ENCODE data around the gene JUN.

DNA sequence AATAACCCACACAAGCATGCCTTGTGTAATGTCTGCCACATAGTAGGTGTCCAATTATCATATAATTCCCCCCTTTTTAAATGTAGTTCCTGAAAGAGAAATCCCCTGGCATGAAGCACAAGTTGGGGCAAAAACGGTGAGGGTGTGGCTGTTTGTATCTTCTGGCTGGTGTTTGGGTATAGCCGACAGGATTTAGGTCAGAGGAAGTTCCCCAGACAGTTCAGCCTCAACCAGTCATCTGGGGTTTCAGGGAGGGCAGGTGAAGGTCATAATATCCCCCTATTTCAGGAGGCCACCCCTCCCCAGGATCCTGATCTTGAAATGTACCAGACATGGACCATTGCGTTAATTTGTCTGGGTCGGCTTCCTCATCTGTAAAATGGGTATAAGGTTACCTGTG lies 29.1 kb upstream of the JUN start:
- TF ChIP-seq CTCF (IDR thresholded peaks at IDR 0.05) (no peak), MAX (CRISPR knock-in tag; IDR thresholded peaks at IDR 0.05) (no peak), IRF2 (CRISPR knock-in tag; IDR thresholded peaks at IDR 0.05; ENCODE audit: borderline replicate concordance, low read depth) (no peak), NFYB (CRISPR knock-in tag; conservative IDR thresholded peaks at IDR 0.05; ENCODE audit: low read depth) (no peak), TEAD4 (CRISPR knock-in tag; IDR thresholded peaks at IDR 0.05) (no peak), RELA (CRISPR knock-in tag; IDR thresholded peaks at IDR 0.05; ENCODE audit: borderline replicate concordance) (no peak), KAT7 (CRISPR knock-in tag; IDR thresholded peaks at IDR 0.05; ENCODE audit: borderline replicate concordance) (no peak), ATF2 (CRISPR knock-in tag; IDR thresholded peaks at IDR 0.05; ENCODE audit: borderline replicate concordance, low read depth) (no peak), SMAD4 (CRISPR knock-in tag; IDR thresholded peaks at IDR 0.05) (no peak)
- TF ChIP-seq, protein P1, sequence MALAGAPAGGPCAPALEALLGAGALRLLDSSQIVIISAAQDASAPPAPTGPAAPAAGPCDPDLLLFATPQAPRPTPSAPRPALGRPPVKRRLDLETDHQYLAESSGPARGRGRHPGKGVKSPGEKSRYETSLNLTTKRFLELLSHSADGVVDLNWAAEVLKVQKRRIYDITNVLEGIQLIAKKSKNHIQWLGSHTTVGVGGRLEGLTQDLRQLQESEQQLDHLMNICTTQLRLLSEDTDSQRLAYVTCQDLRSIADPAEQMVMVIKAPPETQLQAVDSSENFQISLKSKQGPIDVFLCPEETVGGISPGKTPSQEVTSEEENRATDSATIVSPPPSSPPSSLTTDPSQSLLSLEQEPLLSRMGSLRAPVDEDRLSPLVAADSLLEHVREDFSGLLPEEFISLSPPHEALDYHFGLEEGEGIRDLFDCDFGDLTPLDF (CRISPR knock-in tag; IDR thresholded peaks at IDR 0.05) = no peak
- TF ChIP-seq, protein P2, sequence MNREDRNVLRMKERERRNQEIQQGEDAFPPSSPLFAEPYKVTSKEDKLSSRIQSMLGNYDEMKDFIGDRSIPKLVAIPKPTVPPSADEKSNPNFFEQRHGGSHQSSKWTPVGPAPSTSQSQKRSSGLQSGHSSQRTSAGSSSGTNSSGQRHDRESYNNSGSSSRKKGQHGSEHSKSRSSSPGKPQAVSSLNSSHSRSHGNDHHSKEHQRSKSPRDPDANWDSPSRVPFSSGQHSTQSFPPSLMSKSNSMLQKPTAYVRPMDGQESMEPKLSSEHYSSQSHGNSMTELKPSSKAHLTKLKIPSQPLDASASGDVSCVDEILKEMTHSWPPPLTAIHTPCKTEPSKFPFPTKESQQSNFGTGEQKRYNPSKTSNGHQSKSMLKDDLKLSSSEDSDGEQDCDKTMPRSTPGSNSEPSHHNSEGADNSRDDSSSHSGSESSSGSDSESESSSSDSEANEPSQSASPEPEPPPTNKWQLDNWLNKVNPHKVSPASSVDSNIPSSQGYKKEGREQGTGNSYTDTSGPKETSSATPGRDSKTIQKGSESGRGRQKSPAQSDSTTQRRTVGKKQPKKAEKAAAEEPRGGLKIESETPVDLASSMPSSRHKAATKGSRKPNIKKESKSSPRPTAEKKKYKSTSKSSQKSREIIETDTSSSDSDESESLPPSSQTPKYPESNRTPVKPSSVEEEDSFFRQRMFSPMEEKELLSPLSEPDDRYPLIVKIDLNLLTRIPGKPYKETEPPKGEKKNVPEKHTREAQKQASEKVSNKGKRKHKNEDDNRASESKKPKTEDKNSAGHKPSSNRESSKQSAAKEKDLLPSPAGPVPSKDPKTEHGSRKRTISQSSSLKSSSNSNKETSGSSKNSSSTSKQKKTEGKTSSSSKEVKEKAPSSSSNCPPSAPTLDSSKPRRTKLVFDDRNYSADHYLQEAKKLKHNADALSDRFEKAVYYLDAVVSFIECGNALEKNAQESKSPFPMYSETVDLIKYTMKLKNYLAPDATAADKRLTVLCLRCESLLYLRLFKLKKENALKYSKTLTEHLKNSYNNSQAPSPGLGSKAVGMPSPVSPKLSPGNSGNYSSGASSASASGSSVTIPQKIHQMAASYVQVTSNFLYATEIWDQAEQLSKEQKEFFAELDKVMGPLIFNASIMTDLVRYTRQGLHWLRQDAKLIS (CRISPR knock-in tag; IDR thresholded peaks at IDR 0.05; ENCODE audit: borderline replicate concordance) = no peak
- TF ChIP-seq, protein P3, sequence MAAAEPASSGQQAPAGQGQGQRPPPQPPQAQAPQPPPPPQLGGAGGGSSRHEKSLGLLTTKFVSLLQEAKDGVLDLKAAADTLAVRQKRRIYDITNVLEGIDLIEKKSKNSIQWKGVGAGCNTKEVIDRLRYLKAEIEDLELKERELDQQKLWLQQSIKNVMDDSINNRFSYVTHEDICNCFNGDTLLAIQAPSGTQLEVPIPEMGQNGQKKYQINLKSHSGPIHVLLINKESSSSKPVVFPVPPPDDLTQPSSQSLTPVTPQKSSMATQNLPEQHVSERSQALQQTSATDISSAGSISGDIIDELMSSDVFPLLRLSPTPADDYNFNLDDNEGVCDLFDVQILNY (CRISPR knock-in tag; IDR thresholded peaks at IDR 0.05) = no peak
- TF ChIP-seq, protein P4, sequence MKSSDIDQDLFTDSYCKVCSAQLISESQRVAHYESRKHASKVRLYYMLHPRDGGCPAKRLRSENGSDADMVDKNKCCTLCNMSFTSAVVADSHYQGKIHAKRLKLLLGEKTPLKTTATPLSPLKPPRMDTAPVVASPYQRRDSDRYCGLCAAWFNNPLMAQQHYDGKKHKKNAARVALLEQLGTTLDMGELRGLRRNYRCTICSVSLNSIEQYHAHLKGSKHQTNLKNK (CRISPR knock-in tag; IDR thresholded peaks at IDR 0.05) = no peak
